PFSK-1 (cell line): ENCODE data around the gene NAA15.

Source experiments
- POLR2AphosphoS5 ChIP-seq: IDR thresholded peaks from 2 replicates; pipeline ENCODE4 v1.6.1; 2012; ENCODE audit warnings: low read depth, mild to moderate bottlenecking, control low read depth, low read length, moderate library complexity
- SIN3A ChIP-seq: IDR thresholded peaks from 2 replicates; pipeline ENCODE4 v1.6.1; 2012; ENCODE audit warnings: mild to moderate bottlenecking, low read length, moderate library complexity, borderline replicate concordance; ENCODE audit not compliant: insufficient read depth
- TAF1 ChIP-seq: IDR thresholded peaks from 2 replicates; pipeline ENCODE4 v1.6.1; 2012; ENCODE audit warnings: low read length, control low read depth, borderline replicate concordance; ENCODE audit not compliant: insufficient read depth
- TF ChIP-seq, protein P1 (sequence below), 2 experiments: IDR thresholded peaks; 2 replicates each; pipeline versions ENCODE4 v1.6.1 to v1.8.0; 2011 to 2012; ENCODE audit warnings: low read depth in 2 of 2, low read length in 2 of 2, control low read depth in 1 of 2, inconsistent platforms in 1 of 2, mild to moderate bottlenecking in 1 of 2, moderate library complexity in 1 of 2; ENCODE audit not compliant: insufficient read depth in 1 of 2

DNA sequence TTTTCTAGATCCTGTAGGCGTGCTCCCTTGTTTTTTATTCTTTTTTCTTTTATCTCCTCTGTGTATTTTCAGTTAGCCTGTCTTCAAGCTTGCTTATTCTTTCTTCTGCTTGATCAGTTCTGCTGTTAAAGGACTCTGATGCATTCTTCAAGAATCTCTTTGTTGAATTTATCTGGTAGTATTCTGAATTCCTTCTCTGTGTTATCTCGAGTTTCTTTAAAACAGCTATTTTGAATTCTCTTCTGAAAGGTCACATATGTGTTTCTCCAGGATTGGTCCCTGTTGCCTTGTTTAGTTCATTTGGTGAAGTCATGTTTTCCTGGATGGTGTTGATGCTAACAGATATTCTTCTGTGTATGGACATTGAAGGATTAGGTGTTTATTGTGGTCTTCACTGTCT, 167.9 kb downstream of the NAA15 start:
- TF ChIP-seq TAF1 = no peak
- TF ChIP-seq, protein P1, sequence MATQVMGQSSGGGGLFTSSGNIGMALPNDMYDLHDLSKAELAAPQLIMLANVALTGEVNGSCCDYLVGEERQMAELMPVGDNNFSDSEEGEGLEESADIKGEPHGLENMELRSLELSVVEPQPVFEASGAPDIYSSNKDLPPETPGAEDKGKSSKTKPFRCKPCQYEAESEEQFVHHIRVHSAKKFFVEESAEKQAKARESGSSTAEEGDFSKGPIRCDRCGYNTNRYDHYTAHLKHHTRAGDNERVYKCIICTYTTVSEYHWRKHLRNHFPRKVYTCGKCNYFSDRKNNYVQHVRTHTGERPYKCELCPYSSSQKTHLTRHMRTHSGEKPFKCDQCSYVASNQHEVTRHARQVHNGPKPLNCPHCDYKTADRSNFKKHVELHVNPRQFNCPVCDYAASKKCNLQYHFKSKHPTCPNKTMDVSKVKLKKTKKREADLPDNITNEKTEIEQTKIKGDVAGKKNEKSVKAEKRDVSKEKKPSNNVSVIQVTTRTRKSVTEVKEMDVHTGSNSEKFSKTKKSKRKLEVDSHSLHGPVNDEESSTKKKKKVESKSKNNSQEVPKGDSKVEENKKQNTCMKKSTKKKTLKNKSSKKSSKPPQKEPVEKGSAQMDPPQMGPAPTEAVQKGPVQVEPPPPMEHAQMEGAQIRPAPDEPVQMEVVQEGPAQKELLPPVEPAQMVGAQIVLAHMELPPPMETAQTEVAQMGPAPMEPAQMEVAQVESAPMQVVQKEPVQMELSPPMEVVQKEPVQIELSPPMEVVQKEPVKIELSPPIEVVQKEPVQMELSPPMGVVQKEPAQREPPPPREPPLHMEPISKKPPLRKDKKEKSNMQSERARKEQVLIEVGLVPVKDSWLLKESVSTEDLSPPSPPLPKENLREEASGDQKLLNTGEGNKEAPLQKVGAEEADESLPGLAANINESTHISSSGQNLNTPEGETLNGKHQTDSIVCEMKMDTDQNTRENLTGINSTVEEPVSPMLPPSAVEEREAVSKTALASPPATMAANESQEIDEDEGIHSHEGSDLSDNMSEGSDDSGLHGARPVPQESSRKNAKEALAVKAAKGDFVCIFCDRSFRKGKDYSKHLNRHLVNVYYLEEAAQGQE (IDR thresholded peaks at IDR 0.05; ENCODE audit: insufficient read depth in 1 of 2, low read depth in 2 of 2, low read length in 2 of 2) = no peak
- no peak for TF ChIP-seq POLR2AphosphoS5
- no peak for TF ChIP-seq SIN3A
